Ectodermal cell (in vitro differentiated cells): ENCODE measurements around the gene DCLK1.

Experiments used
- H3K27ac ChIP-seq: 2 replicates; pipeline ENCODE4 v1.7.0; 2013; ENCODE audit warnings: mild to moderate bottlenecking, low read depth, low read length; ENCODE audit not compliant: insufficient read depth, poor library complexity, severe bottlenecking
- H3K27me3 ChIP-seq: 2 replicates; pipeline ENCODE4 v1.7.0; 2013; ENCODE audit warnings: mild to moderate bottlenecking, low read length; ENCODE audit not compliant: insufficient read depth, control insufficient read depth, poor library complexity, severe bottlenecking
- H3K36me3 ChIP-seq: one replicate; pipeline ENCODE4 v1.7.0; 2013; ENCODE audit warnings: low read length; ENCODE audit not compliant: control insufficient read depth, insufficient read depth
- H3K4me1 ChIP-seq: one replicate; pipeline ENCODE4 v1.7.0; 2013; ENCODE audit warnings: low read length; ENCODE audit not compliant: control insufficient read depth, insufficient read depth
- H3K4me3 ChIP-seq: 2 replicates; pipeline ENCODE4 v1.7.0; 2013; ENCODE audit warnings: low read depth, low read length, control low read depth; ENCODE audit not compliant: insufficient read depth
- H3K9me3 ChIP-seq: 2 replicates; pipeline ENCODE4 v1.7.0; 2013; ENCODE audit warnings: mild to moderate bottlenecking, low read length, moderate library complexity; ENCODE audit not compliant: control insufficient read depth
- WGBS, 2 experiments: methylation state at CpG; one replicate each; pipeline ENCODE4 v1.1.7; 2013; ENCODE audit warnings: missing lambda C conversion rate in 2 of 2; 5-methylcytosine and 5-hydroxymethylcytosine counted together

DCLK1 gene

DNA sequence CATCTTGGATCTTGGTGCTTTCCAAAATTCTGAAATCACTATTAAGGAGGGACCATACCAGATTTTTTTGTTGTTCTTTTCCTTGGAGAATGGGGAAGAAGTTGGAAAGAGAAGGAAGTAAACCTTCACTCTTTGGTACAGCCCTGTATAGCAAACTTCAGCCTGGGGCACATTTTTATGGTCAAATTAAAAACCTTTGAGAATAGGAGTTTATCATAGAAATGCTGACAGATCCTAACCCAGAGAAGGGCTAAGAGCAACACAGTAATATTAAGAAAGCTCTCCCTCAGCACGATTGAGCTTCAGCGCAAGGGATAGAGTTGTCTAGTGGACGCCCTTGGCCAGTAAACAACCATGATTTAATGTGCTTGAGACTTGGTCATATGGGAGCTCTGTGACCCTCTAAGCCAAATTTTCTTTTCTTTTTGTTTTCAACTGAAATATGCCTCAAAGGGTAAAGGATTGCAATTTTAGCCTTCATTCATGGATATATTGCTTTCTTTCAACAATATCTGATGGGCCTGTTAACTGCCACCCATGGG is 360.4 kb downstream of the DCLK1 start:
- 88 to 94% methylated on average over 3 of the region's 3 CpGs for WGBS, 2 experiments
- no peak overlapping the region for H3K4me3 ChIP-seq
- H3K9me3 ChIP-seq: no peaks in the 10 kb centered on the region
- no peaks in the 10 kb centered on the region for H3K36me3 ChIP-seq
- no peak overlapping the region for H3K27ac ChIP-seq
- H3K4me1 ChIP-seq: peaks cover 9% of the 10 kb centered on the region
- no peaks in the 10 kb centered on the region for H3K27me3 ChIP-seq

DNA sequence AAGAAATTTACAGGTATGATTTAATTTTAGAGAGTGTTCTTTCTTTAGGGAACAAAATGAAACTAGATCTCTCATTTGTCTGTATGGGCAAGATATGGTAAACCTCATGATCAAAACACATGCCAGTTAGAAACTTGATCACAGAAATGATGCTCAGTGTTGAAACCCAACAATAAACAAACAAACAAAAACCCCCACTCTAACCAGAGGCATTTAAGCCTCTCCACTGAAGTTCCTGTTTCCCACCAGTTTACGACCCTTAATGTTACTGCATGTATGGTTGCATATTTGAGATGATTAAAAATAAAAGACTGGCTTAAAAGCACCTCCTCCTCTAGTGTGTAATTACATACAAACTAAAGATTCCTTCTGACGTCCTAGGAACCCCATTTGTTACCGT is 361.4 kb downstream of the DCLK1 start:
- H3K27me3 ChIP-seq: no peaks in the 10 kb centered on the region
- no peak overlapping the region for H3K4me3 ChIP-seq
- H3K27ac ChIP-seq: no peak overlapping the region
- no peaks in the 10 kb centered on the region for H3K9me3 ChIP-seq
- H3K36me3 ChIP-seq: no peaks in the 10 kb centered on the region
- 74 to 86% methylated on average over 2 to 3 of the region's 3 CpGs for WGBS, 2 experiments
- peaks cover 9% of the 10 kb centered on the region for H3K4me1 ChIP-seq

DNA sequence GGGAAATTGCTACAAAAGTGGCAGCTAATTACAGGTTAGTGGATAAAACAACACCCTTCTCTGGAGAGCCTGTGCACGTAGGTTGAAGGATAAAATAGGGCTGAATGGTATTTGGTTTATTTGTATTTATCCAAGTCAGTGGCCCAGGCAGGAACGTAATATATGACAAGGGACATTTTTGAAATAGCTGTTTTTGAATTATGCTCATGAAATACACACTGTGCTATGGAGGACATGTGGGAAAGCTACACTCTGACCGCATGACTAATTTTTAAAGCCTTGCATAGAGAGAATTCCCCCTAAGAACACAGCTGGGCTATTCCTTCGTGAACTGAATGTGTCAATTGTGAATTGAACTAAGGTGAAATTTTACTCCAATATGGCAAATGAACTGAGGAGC is 362.6 kb downstream of the DCLK1 start:
- 94 to 98% methylated on average over 4 of the region's 4 CpGs for WGBS, 2 experiments
- H3K4me1 ChIP-seq: peaks cover 9% of the 10 kb centered on the region
- H3K36me3 ChIP-seq: no peaks in the 10 kb centered on the region
- H3K27me3 ChIP-seq: no peaks in the 10 kb centered on the region
- H3K4me3 ChIP-seq: no peak overlapping the region
- no peaks in the 10 kb centered on the region for H3K9me3 ChIP-seq
- no peak overlapping the region for H3K27ac ChIP-seq

DNA sequence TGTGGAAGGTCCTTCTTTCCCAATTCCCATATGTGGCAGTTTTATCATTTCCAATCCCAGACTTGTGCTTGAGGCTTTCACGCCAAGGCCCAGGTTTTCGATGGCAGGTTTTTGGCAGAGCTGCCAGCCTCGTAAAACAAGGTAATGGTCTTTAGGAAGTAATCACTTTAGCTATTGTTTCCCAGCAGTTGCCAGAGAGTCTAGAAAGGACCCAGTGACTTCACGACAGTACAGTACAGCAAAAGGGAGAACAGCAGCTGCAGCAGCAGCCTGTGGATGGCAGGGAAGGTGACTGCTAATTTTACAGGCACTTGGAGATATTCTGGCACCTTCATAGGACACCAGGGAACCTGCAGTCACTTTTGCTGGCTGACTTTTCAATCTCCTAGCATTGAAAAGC is 363.1 kb downstream of the DCLK1 start:
- H3K27me3 ChIP-seq: no peaks in the 10 kb centered on the region
- WGBS, 2 experiments: 87 to 88% methylated on average over 4 of the region's 4 CpGs
- peaks cover 9% of the 10 kb centered on the region for H3K4me1 ChIP-seq
- no peaks in the 10 kb centered on the region for H3K9me3 ChIP-seq
- H3K36me3 ChIP-seq: no peaks in the 10 kb centered on the region
- no peak overlapping the region for H3K4me3 ChIP-seq
- no peak overlapping the region for H3K27ac ChIP-seq

DNA sequence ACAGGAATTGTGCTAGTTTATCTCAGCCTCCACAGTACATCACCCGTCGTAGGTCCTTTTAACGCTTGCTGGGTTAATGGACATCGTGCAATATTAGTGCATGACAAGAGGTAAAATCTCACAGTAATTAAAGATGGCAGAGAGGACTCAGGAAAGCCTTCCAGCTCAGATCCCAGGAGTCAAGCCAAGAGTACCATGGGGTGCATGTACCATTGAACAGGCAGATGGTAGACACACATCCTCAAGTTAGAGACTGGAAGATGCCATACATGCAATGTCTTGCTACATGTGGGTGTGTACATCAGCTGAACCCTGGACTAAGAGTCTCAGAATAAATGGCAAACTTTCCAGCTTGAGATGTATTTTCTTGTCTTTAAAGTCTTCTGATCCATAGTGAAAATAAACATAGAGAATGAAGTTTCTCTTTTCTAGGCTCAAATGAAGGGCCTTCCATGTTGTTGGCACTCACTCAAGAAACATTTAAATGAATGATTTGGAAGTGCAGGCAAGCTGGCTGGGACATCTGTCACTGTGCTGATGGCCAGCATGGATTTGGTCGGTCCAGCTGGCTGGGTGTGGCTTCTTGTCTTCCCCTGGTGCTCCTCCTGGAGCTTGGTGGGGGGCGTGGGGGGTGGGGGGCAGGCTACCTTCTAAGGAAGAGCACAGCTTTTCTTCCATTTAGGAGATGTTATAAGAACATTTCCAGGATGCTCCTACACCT is 363.8 kb downstream of the DCLK1 start:
- Histone ChIP-seq H3K4me3 (no peak overlapping the region), H3K4me1 (peaks cover 9% of the 10 kb centered on the region), H3K36me3 (no peaks in the 10 kb centered on the region), H3K27me3 (no peaks in the 10 kb centered on the region), H3K9me3 (no peaks in the 10 kb centered on the region), H3K27ac (no peak overlapping the region)
- 90 to 93% methylated on average over 6 of the region's 6 CpGs for WGBS, 2 experiments

DNA sequence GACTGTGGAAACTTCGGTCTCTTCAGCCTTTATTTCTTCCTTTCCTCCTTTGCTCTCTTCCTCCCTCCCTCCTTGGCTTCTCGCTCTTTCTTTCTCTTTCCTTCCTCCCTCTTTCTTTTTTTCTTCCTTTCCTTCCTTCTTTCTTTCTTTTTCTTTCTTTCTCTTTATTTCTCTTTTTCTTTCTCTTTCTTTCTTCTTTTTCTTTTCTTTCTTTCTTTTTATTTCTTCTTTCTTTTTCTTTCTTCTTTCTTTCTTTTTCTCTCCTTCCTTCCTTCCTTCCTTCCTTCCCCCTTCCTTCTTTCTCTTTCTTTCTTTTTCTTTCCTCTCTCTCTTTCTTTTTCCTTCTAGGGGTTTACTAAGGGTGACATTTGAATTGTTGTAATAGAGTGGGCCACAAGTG is 364.5 kb downstream of the DCLK1 start:
- no peaks in the 10 kb centered on the region for H3K27me3 ChIP-seq
- H3K36me3 ChIP-seq: no peaks in the 10 kb centered on the region
- H3K4me1 ChIP-seq: peaks cover 4% of the 10 kb centered on the region
- no peak overlapping the region for H3K27ac ChIP-seq
- WGBS, 2 experiments: 91 to 97% methylated on average over 2 of the region's 2 CpGs
- no peaks in the 10 kb centered on the region for H3K9me3 ChIP-seq
- no peak overlapping the region for H3K4me3 ChIP-seq

DNA sequence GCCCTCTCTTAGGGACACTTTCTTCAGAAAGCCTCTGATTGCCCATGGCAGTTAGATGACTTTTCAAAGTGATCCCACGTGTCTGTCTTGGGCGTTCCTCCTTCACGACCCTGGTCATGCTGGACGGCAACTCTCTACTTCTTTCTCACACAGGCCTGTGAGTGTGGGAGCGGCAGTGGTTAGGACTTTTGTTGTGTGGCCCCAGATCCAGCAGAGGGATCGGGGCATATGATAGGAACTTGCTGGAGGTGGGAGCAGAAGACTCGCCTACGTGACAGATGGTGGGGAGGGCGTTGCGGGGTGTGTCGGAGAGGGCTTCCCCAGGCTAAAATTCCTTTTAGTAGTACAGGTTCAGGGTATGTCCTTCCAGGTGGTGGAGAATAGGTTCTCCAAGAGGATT is 365.2 kb downstream of the DCLK1 start:
- Histone ChIP-seq H3K4me1 (peaks cover 4% of the 10 kb centered on the region), H3K27ac (no peak overlapping the region), H3K36me3 (no peaks in the 10 kb centered on the region), H3K9me3 (no peaks in the 10 kb centered on the region), H3K27me3 (no peaks in the 10 kb centered on the region), H3K4me3 (no peak overlapping the region)
- 94 to 95% methylated on average over 11 of the region's 11 CpGs for WGBS, 2 experiments

DNA sequence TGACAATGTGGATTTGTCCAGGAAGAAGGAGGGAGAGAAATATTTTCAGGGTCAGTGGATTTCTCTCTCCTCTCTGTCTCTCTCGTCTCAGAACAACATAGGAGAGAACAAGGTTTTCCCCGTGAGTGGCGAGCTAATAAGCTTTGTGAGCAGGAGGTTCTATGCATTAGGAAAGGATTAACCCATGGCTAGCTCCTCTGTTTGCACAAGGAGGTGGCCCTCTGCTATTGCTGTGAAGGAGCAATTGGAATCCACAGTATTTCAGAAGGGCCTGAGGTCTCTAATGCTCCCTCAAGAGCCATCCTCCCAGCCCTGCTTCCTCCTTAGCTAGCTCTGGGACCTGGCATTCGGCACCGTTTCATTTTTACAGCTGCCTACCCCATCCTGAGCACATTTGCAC is 365.8 kb downstream of the DCLK1 start:
- H3K4me3 ChIP-seq: no peak overlapping the region
- H3K27ac ChIP-seq: no peak overlapping the region
- no peaks in the 10 kb centered on the region for H3K27me3 ChIP-seq
- 64 to 71% methylated on average over 5 of the region's 5 CpGs for WGBS, 2 experiments
- H3K4me1 ChIP-seq: peaks cover 4% of the 10 kb centered on the region
- no peaks in the 10 kb centered on the region for H3K36me3 ChIP-seq
- H3K9me3 ChIP-seq: no peaks in the 10 kb centered on the region

DNA sequence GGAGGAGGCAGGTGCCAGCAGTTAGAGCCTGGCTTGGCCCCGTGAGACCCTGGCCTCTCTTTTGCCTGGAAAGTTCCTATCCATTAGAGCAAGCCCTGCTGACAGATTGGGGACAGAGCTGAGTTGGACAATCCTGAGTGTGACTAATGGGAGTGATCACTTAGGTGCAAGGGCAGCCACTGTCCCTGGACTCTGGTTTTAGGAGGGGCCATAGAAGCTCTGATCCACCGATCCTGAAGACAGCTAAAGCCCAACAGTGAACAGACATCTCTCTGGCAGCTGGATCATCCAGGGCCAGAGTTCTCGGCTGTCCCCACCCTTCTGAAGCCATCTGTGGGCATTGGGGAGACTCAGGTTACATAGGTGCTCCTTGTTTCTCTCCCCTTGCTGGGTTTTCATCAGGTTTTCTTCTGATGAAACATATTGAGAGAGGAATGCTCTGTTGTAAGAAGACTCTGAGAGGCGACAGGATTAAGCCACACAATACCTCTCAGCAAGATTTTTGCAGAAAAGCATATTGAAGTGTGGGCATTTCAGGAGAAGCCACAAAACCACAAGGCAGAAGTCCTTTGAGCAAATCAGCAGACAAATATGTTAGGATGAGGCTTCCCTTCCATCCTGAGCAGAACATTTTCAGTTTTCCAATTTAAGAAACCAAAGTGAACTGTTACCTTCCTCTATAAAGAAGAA is 366.7 kb downstream of the DCLK1 start:
- 83 to 90% methylated on average over 4 of the region's 4 CpGs for WGBS, 2 experiments
- Histone ChIP-seq H3K36me3 (no peaks in the 10 kb centered on the region), H3K9me3 (no peaks in the 10 kb centered on the region), H3K4me3 (no peak overlapping the region), H3K27me3 (no peaks in the 10 kb centered on the region), H3K4me1 (peaks cover 4% of the 10 kb centered on the region), H3K27ac (no peak overlapping the region)

DNA sequence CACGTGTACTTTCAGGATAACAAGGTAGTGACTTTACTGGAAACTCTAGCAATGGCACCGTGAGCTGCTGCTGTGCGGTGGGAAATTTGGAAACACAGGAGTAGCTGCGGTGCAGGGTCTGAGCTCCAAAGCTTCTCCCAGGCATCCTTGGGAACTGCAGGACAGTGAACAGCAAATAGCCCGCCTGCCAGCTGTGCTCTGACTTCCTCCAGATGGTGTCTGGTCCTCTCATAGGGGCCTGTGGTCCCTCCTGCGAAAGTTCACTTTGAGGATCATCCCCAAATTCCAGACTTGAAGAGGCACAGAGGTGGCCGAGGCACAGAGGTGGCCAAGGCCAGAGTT is 367.4 kb downstream of the DCLK1 start:
- 94 to 96% methylated on average over 7 of the region's 7 CpGs for WGBS, 2 experiments
- peaks cover 4% of the 10 kb centered on the region for H3K4me1 ChIP-seq
- H3K27ac ChIP-seq: no peak overlapping the region
- no peaks in the 10 kb centered on the region for H3K36me3 ChIP-seq
- H3K9me3 ChIP-seq: no peaks in the 10 kb centered on the region
- no peaks in the 10 kb centered on the region for H3K27me3 ChIP-seq
- no peak overlapping the region for H3K4me3 ChIP-seq
